Right lung (tissue), 5 donors: Measurements from ENCODE around the gene KRT9. TPM values are rescaled to one million over a fixed set of nuclear protein-coding genes. Genes with fewer than 3 reads are reported as not detected.
"Not testable (repeated sequence)": the region's sequence is repeated elsewhere in the genome, so short reads cannot be mapped to it uniquely, and the experiment has no call there.

ENCODE experiments used
- DNase-seq, 2 donors: peaks; one replicate each; pipeline ENCODE4 v3.0.0-alpha.2; 2013
- polyA plus RNA-seq, 5 donors: library from polyadenylated mRNA; unstranded; fragments of 120-200 nt; gene quantifications; one replicate each; pipeline versions ENCODE4 v1.2.1 to v1.2.3, GENCODE V29; 2013; ENCODE audit warnings: inconsistent platforms in 1 of 5, low replicate concordance in 1 of 5; ENCODE audit not compliant: insufficient read length in 5 of 5, insufficient read depth in 1 of 5

KRT9 gene
- polyA plus RNA-seq, 5 donors, result not detected

- not testable (repeated sequence) for DNase-seq
Observed at GRCh38 chr17:41606930-41607329, 35.1 kb upstream of the KRT9 start.

- DNase-seq, result no peak
Observed at GRCh38 chr17:41602524-41602923, 30.7 kb upstream of the KRT9 start.

GRCh38 chr17:41600318-41600717, 28.5 kb upstream of the KRT9 start:
- DNase-seq, result no peak

GRCh38 chr17:41599680-41600079, 27.8 kb upstream of the KRT9 start:
- DNase-seq, result no peak

- no peak for DNase-seq
Observed at GRCh38 chr17:41595585-41595984, 23.7 kb upstream of the KRT9 start.

GRCh38 chr17:41594363-41594915, 22.6 kb upstream of the KRT9 start:
- DNase-seq, result no peak

- no peak for DNase-seq
Observed at GRCh38 chr17:41593306-41593981, 21.6 kb upstream of the KRT9 start.

- no peak for DNase-seq
Observed at GRCh38 chr17:41592601-41593305, 20.9 kb upstream of the KRT9 start.

GRCh38 chr17:41589301-41589700, 17.4 kb upstream of the KRT9 start:
- no peak for DNase-seq

GRCh38 chr17:41588126-41588810, 16.4 kb upstream of the KRT9 start:
- DNase-seq, result no peak

GRCh38 chr17:41586863-41587495, 15.1 kb upstream of the KRT9 start, which contains the start of gene KRT14:
Gene KRT14 (minus strand): TSS chr17:41586895. CDS start chr17:41586834, 61 bp downstream.
- DNase-seq, result no peak

GRCh38 chr17:41585301-41586056, 13.6 kb upstream of the KRT9 start:
- DNase-seq, result no peak

GRCh38 chr17:41584331-41584927, 12.6 kb upstream of the KRT9 start:
- DNase-seq, result not testable (repeated sequence)

GRCh38 chr17:41583137-41584127, 11.6 kb upstream of the KRT9 start:
- no peak for DNase-seq

- DNase-seq, result not testable (repeated sequence)
Observed at GRCh38 chr17:41582061-41582968, 10.5 kb upstream of the KRT9 start.

GRCh38 chr17:41581366-41582060, 9.7 kb upstream of the KRT9 start:
- DNase-seq, result no peak

GRCh38 chr17:41580687-41581365, 9.0 kb upstream of the KRT9 start:
- DNase-seq, result no peak
